Panc1 (cell line): ENCODE measurements around the gene PCDHGA2. TPM values are rescaled to one million over a fixed set of nuclear protein-coding genes. Genes with fewer than 3 reads are reported as not detected.
"Not testable (repeated sequence)": the region's sequence is repeated elsewhere in the genome, so short reads cannot be mapped to it uniquely, and the experiment has no call there.

ENCODE experiments used
- ATAC-seq: fragments of 200-7000 bp; cut with Tn5 transposase; 2 replicates; pipeline ENCODE4 v1.9.1; 2020; ENCODE audit warnings: mild to moderate bottlenecking, moderate library complexity
- BruUV-seq: library from RNA; stranded (reverse); fragments of 400-500 nt; replicated peaks from 2 replicates; lab custom pipeline; 2021; lab: Mats Ljungman, UMichigan
- CTCF ChIA-PET: fragments of 300-600 bp; sonication (Branson Sonifier 250); formaldehyde crosslinking; loops from one replicate; lab custom pipeline; 2022; ENCODE audit warnings: antibody characterized with exemption; lab: Charles Lee
- POLR2A ChIA-PET: fragments of 300-600 bp; sonication (Branson Sonifier 250); formaldehyde crosslinking; loops from one replicate; lab custom pipeline; 2022; ENCODE audit warnings: antibody characterized with exemption; lab: Charles Lee
- DNase-seq: peaks from one replicate; pipeline ENCODE4 v3.0.0-alpha.2; 2010; ENCODE audit warnings: low read depth, low spot score
- H3K27ac ChIP-seq: 2 replicates; pipeline ENCODE4 v1.5.1; 2011; ENCODE audit warnings: mild to moderate bottlenecking, low read length, inconsistent platforms
- H3K27me3 ChIP-seq: fragments of 200-500 bp; sonication (Bioruptor generic); 2 replicates; pipeline ENCODE4 v1.6.0; 2014; ENCODE audit warnings: low read length, inconsistent platforms; ENCODE audit not compliant: control insufficient read depth, insufficient read depth
- H3K36me3 ChIP-seq: fragments of 200-500 bp; sonication (Bioruptor generic); 2 replicates; pipeline ENCODE4 v1.5.1; 2014; ENCODE audit warnings: inconsistent platforms, mild to moderate bottlenecking, low read length, moderate library complexity; ENCODE audit not compliant: control insufficient read depth, insufficient read depth
- H3K4me1 ChIP-seq: 2 replicates; pipeline ENCODE4 v1.5.1; 2011; ENCODE audit warnings: inconsistent platforms, mild to moderate bottlenecking, low read length, moderate library complexity; ENCODE audit not compliant: control insufficient read depth, insufficient read depth
- H3K4me3 ChIP-seq, 2 experiments: 2 replicates each; pipeline ENCODE4 v1.5.1; 2011 to 2012; ENCODE audit warnings: low read depth in 2 of 2, low read length in 2 of 2, mild to moderate bottlenecking in 2 of 2, inconsistent platforms in 1 of 2, moderate library complexity in 1 of 2
- H3K9me3 ChIP-seq: fragments of 200-500 bp; sonication (Bioruptor generic); 2 replicates; pipeline ENCODE4 v1.5.1; 2014; ENCODE audit warnings: low read depth, mild to moderate bottlenecking, inconsistent platforms, low read length, moderate library complexity; ENCODE audit not compliant: control insufficient read depth, insufficient read depth
- POLR2AphosphoS5 ChIP-seq: IDR thresholded peaks from 2 replicates; pipeline ENCODE4 v1.6.1; 2012; ENCODE audit warnings: mild to moderate bottlenecking, low read depth, low read length, moderate library complexity
- SIN3A ChIP-seq: IDR thresholded peaks from 2 replicates; pipeline ENCODE4 v1.6.1; 2012; ENCODE audit warnings: low read depth, mild to moderate bottlenecking, low read length, moderate library complexity, borderline replicate concordance; ENCODE audit not compliant: insufficient read depth
- TCF7L2 ChIP-seq: IDR thresholded peaks from 2 replicates; pipeline ENCODE4 v1.6.1; 2011; ENCODE audit warnings: mild to moderate bottlenecking, low read depth, low read length, inconsistent platforms
- in situ Hi-C: cut with HindIII; loops from 2 replicates; pipeline ENCODE4 v1.10.0; 2016; ENCODE audit warnings: low sequenced_read_pairs, low pct_unique_long_range_greater_than_20kb
- intact Hi-C: fragments of 100-400 bp; cut with micrococcal nuclease; formaldehyde crosslinking; loops from one replicate; pipeline ENCODE4 v1.10.0; 2022; ENCODE audit not compliant: unreplicated experiment
- total RNA-seq: library from RNA; stranded (reverse); gene quantifications from one replicate; pipeline ENCODE4 v1.2.1, GENCODE V29; 2021; ENCODE audit not compliant: unreplicated experiment
- TF ChIP-seq, protein P1 (sequence below): fragments of 450-650 bp; IDR thresholded peaks from 2 replicates; pipeline ENCODE4 v1.5.1; 2017; ENCODE audit warnings: mild to moderate bottlenecking
- TF ChIP-seq, protein P2 (sequence below), 2 experiments: IDR thresholded peaks; 2 replicates each; pipeline ENCODE4 v1.6.1; 2011 to 2012; ENCODE audit warnings: low read depth in 2 of 2, control low read depth in 1 of 2, low read length in 1 of 2, mild to moderate bottlenecking in 1 of 2, moderate library complexity in 1 of 2; ENCODE audit not compliant: insufficient read depth in 1 of 2

PCDHGA2 gene
- total RNA-seq, 1 experiment from 2014 or later = 0.05 TPM

DNA sequence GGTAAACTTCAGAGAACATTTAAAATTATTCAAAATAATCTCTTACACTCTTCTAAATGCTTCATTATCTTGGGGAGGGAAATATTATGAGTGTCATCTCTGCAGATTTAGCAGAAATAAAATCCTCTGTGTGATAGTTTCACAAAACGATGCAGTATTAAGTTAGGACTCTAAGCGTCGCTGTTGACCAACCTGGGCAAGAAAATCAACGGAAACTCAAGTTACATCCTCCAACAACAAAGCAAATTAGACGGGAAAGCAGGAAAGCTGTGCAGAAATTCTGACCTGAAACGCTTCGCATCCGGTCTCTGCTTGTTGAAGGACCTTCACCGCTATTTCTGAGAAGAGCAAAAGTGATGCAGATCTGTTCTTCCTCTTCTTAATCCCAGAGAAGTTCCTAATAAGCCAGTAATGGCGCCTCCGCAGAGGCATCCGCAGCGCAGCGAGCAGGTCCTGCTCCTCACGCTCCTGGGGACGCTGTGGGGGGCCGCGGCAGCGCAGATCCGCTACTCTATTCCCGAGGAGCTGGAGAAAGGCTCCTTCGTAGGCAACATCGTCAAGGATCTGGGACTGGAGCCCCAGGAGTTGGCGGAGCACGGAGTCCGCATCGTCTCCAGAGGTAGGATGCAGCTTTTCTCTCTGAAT lies 35.2 kb downstream of the PCDHGA2 start, which contains the start of gene PCDHGA6:
TSS of gene PCDHGA6 (plus strand) at position 219 of the 645 bp plus-strand sequence. CDS start at position 412, 193 bp downstream.
- no peaks in the 10 kb centered on the region for H3K36me3 ChIP-seq
- no peak within 1 kb of the TSS for H3K4me3 ChIP-seq
- in situ Hi-C loops (no loop called here), intact Hi-C loops (no loop called here)
- no peak within 1 kb of the TSS for H3K27ac ChIP-seq
- DNase-seq (no peak), ATAC-seq (no peak)
- H3K4me1 ChIP-seq = no peaks in the 10 kb centered on the region
- TF ChIP-seq TCF7L2 (no peak), SIN3A (no peak), POLR2AphosphoS5 (no peak)
- TF ChIP-seq, protein P1, sequence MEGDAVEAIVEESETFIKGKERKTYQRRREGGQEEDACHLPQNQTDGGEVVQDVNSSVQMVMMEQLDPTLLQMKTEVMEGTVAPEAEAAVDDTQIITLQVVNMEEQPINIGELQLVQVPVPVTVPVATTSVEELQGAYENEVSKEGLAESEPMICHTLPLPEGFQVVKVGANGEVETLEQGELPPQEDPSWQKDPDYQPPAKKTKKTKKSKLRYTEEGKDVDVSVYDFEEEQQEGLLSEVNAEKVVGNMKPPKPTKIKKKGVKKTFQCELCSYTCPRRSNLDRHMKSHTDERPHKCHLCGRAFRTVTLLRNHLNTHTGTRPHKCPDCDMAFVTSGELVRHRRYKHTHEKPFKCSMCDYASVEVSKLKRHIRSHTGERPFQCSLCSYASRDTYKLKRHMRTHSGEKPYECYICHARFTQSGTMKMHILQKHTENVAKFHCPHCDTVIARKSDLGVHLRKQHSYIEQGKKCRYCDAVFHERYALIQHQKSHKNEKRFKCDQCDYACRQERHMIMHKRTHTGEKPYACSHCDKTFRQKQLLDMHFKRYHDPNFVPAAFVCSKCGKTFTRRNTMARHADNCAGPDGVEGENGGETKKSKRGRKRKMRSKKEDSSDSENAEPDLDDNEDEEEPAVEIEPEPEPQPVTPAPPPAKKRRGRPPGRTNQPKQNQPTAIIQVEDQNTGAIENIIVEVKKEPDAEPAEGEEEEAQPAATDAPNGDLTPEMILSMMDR = no peak
- TF ChIP-seq, protein P2, sequence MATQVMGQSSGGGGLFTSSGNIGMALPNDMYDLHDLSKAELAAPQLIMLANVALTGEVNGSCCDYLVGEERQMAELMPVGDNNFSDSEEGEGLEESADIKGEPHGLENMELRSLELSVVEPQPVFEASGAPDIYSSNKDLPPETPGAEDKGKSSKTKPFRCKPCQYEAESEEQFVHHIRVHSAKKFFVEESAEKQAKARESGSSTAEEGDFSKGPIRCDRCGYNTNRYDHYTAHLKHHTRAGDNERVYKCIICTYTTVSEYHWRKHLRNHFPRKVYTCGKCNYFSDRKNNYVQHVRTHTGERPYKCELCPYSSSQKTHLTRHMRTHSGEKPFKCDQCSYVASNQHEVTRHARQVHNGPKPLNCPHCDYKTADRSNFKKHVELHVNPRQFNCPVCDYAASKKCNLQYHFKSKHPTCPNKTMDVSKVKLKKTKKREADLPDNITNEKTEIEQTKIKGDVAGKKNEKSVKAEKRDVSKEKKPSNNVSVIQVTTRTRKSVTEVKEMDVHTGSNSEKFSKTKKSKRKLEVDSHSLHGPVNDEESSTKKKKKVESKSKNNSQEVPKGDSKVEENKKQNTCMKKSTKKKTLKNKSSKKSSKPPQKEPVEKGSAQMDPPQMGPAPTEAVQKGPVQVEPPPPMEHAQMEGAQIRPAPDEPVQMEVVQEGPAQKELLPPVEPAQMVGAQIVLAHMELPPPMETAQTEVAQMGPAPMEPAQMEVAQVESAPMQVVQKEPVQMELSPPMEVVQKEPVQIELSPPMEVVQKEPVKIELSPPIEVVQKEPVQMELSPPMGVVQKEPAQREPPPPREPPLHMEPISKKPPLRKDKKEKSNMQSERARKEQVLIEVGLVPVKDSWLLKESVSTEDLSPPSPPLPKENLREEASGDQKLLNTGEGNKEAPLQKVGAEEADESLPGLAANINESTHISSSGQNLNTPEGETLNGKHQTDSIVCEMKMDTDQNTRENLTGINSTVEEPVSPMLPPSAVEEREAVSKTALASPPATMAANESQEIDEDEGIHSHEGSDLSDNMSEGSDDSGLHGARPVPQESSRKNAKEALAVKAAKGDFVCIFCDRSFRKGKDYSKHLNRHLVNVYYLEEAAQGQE (IDR thresholded peaks at IDR 0.05; ENCODE audit: insufficient read depth in 1 of 2, low read depth in 2 of 2, low read length in 1 of 2) = no peak
- BruUV-seq = no TSS peak
- ChIA-PET POLR2A (interaction anchor here (0.6 kb wide), 2 partner anchors 57 to 861 kb away, joined by 4 read pairs; no protein-coding TSS in a partner anchor), CTCF (no interaction called here)
- peaks cover 7% of the 10 kb centered on the region; the same call in 1 of the 2 replicates for H3K9me3 ChIP-seq
- H3K27me3 ChIP-seq = no peaks in the 10 kb centered on the region

DNA sequence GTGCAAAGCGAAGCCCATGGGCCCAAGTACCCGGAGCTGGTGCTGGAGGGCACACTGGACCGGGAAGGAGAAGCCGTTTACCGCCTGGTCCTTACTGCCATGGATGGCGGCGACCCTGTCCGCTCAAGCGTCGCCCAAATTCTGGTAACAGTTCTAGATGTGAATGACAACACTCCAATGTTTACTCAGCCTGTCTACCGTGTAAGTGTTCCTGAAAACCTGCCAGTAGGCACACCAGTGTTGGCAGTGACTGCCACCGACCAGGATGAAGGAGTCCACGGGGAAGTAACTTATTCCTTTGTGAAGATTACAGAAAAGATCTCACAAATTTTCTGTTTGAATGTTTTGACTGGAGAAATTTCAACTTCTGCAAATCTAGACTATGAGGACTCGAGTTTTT lies 36.1 kb downstream of the PCDHGA2 start:
- BruUV-seq = no TSS peak
- intact Hi-C loops (no loop called here), in situ Hi-C loops (no loop called here)
- CTCF ChIA-PET = no interaction called here
- no peak overlapping the region for H3K4me3 ChIP-seq
- H3K27ac ChIP-seq = no peak overlapping the region
- ATAC-seq (no peak), DNase-seq (no peak)
- no peaks in the 10 kb centered on the region for H3K36me3 ChIP-seq
- 0 out of 2 replicates have a peak, but pooled peaks cover 2% of the 10 kb centered on the region for H3K27me3 ChIP-seq
- no peaks in the 10 kb centered on the region for H3K4me1 ChIP-seq
- POLR2A ChIA-PET = interaction anchor here (0.6 kb wide), 1 partner anchor 57 kb away, joined by 4 read pairs; no protein-coding TSS in a partner anchor
- TF ChIP-seq TCF7L2 = no peak
- TF ChIP-seq POLR2AphosphoS5 = no peak
- H3K9me3 ChIP-seq = peaks cover 7% of the 10 kb centered on the region; the same call in 1 of the 2 replicates

DNA sequence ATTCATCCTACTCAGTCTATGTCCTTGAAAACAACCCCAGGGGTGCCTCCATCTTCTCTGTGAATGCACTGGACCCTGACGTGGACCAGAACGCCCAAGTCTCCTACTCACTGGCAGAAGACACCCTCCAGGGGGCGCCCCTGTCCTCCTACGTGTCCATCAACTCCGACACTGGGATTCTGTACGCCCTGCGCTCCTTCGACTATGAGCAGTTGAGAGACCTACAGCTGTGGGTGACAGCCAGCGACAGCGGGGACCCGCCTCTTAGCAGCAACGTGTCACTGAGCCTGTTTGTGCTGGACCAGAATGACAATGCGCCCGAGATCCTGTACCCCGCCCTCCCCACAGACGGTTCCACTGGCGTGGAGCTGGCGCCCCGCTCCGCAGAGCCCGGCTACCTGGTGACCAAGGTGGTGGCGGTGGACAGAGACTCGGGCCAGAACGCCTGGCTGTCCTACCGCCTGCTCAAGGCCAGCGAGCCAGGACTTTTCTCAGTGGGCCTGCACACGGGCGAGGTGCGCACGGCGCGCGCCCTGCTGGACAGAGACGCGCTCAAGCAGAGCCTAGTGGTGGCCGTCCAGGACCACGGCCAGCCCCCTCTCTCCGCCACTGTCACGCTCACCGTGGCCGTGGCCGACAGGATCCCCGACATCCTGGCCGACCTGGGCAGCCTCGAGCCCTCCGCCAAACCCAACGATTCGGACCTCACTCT lies 37.0 kb downstream of the PCDHGA2 start:
- H3K4me3 ChIP-seq, CTCF ChIA-PET, H3K36me3 ChIP-seq, POLR2A ChIA-PET, ATAC-seq, H3K4me1 ChIP-seq, intact Hi-C loops, BruUV-seq, H3K27me3 ChIP-seq, in situ Hi-C loops, DNase-seq, H3K27ac ChIP-seq, H3K9me3 ChIP-seq: not testable (repeated sequence)
